Cortex of kidney (tissue), 1 donor: Measurements from ENCODE around the gene KLHL22.

Experiments used
- DNase-seq: peaks from one replicate; lab custom pipeline; 2025; lab: John Stamatoyannopoulos, UW

KLHL22 gene

GRCh38 chr22:20446383-20446970, 49.1 kb downstream of the KLHL22 start:
- DNase-seq, result no peak

- no peak for DNase-seq
Measured at GRCh38 chr22:20444325-20444724, 51.3 kb downstream of the KLHL22 start.

DNA sequence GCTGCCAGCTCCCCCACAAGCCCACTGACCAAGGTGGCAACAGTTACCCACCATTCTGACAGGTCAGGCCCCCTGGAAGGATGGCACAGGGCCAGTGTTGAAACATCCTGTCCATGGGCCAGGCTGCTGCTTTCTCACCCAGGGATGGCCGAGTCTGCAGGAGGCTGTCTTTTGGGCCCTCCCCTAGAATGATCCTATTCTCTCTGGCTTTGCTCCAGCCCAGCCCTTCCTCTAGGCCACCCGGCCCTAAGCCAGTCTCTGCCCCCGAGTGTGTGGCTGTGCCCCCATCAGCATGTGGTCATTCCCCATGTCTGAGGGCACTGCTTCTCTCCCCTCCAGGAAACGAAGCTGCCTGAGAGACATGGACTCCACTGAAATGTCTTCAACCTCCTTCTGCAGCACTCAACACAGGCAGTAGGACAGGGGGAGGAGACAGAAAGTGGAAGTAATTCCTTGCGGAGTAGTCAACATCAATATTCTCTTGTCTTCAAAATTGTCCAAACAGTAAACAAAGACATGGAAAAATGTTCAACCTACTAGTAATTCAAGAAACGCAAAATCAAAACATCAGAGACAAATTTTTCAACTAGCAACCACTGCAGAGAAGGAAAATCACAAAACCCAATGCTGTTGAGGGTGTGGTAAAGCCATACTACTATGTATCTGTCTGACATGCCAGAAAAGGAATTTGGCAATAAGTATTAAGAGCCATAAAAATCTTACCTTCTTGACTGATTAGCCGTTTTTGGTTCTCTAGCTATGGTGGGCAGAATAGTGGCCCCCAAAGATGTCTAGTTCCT, 52.9 kb downstream of the KLHL22 start:
- no peak for DNase-seq

DNA sequence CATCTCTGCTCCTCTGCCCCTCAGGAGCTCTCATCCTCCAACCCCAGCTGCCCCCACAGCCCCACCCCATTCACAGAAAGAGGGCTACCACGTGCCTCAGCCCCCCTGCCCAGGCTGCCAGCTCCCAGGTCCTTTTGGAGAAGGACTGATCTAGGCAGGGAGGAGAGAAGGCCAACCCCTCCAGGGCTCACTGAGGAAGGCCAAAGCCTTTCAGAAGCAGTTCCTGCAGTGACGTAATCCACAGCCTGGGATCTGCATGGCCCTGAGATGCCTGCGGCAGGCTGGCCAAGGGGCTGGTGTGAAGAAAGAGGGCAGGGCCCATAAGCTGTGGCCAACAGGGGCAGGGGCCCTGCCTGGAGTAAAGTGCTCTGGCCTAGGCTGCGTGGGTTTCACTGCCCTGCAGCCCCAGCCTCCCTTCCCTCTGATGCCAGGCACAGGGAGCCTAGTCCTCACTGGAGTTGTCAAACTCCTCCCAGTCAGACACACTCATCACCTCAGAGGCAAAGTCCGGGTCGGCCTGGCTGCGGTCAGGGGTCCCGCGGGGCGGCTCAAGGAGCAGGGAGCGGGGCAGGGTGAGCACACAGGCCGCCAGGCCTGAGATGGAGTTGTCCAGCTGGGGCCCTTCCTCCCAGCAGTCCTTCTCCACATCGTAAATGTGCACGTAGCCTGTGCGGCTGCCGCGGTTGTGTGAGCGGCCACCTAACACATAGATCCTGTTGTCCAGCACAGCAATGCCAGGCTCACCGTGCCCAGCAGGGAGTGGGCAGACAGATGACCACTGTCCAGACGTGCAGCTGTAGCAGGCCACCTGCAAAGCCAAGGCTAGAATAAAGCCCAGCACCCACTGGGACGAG, 53.7 kb downstream of the KLHL22 start:
- no peak for DNase-seq

DNA sequence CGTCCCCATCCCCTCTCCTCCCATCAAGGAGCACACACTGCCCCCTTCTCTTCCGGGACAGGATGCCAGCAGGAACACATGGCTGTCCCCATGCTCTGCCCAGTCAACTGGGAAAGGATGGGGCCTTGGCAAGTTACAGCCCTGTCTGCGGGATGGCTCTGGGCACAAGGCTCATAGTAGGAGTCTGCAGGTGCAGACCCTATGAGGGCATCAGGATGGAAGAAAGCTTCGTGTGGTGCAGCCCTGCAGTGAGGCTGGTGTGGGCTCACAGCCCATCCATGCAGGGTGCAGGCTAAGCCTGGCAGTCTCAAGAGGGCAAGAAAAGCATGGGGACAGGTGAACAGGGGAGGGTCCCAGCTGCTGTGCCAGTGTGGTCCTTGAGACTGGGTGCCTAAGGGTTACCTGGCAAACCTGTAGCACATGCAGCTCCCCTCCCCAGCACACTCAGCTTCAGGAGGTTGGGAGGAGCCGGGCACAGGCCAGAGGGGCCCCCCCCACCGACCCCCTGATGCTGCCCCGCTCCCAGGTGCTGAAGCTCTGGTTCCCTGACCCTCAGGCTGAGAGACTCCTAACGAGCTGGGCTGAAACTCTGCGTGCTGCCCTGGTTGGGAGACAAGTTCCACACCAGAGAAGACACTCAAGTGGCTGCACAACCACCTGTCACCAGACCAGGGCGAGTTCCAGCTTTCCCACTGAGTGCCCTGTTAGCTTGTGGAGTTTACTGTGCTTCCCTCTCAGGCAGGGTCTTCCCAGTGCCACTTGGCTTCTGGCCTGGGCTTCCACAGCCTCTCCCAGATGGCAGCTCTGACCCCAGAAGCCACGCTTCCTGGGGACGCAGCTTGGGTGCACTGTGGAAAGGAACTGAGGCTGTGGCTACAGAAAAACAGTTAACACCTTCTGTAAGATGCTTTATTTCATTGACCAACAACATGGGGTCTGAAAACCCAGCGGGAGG, 54.7 kb downstream of the KLHL22 start:
- no peak for DNase-seq

GRCh38 chr22:20439928-20440575, 55.5 kb downstream of the KLHL22 start:
- DNase-seq, result no peak

- DNase-seq, result no peak
Measured at GRCh38 chr22:20439556-20439927, 56.1 kb downstream of the KLHL22 start.

DNA sequence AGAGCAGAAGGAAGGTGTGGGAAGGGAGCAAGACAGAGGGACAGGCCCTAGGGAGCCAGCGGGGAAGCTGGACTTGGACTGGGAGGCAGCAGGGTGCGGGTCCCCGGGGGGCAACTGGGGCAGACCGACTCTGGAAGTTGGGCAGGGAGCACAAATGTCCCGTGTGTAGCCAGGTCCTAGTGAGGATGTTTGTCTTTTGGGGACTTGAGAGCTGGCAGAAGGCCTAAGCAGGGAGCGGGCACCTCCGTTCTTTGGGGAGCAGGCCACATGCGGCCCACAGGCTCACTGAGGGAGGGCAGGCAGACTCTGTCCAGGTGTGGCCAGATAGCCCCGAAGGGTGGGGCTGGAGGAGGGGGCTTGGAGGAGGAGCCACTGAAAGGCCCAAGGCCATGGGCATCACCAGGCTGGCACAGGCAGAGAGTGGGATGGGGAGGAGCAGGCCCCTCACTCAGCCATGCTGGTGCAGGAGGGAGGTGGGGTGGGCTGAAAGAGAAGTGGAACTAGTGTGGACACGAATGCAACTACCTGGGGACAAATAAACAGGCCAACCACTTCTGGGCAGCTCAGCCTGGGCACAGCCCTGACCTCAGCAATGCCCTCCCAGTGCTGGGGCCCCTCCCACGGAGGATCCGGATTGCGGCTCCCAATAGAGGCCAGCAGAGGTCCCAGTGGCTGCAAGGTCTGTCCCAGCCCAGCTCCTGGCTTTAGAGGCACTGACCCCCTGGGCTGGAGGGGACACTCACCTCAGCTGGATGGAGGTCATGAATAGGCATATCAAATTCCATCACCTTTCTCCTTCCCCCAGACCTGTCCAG, 56.7 kb downstream of the KLHL22 start:
- DNase-seq, result no peak

DNA sequence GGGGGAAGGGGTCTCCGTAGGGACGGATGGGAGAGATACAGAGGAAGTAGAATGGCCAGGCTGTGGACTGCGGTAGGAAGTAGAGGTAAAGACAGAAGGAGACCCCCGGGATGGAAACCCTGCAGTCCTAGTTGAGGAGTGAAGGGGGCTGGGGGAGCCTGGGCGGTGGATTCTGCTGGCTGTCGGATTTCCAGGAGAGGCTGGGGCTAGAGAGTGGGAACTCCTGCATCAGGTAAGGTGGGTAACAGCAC, 57.2 kb downstream of the KLHL22 start:
- DNase-seq, result no peak

DNA sequence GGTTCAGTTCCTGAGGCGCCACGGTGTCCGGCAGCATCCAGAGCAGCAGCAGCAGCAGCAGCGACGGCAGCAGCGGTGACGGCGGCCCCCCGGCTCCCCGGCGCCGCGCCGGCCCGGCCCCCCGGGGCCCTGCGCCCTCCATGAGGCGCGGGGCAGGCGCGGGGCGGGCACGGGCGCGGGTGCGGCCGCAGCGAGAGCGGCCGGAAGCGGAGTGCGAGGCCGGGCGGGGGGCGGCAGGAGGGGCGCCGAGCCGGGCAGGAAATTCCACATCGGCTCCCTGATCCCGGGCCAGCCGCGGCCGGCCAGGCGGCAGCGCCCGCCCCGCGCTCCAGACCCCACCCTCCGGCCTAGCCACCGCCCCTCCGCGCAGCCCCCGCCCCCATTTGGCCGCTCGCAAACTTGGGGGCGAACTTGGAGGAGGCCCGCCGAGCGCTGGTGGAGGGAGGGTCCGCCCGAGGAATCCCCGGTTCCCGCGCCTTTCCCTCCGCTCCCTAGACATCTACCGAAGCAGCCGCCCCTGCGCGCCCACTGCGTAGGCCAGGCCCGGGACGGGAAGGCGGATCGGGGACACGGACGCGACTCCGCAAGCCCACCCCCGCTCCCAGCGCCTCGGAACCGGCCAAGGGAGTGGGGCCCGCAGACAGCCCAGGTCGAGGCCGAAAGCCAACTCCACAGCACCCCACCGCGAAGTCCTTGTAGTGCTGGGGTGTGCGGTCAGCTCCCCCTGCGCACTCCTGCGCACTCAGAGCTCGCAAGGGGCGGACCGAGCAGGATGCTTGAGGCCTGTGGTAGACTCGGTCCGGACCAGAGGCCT, 57.8 kb downstream of the KLHL22 start, which contains the start of gene SCARF2:
Gene SCARF2 (minus strand): TSS at position 213 of the 814 bp plus-strand sequence. CDS start 71 bp downstream, at position 142.
- DNase-seq, result no peak

GRCh38 chr22:20436768-20437612, 58.6 kb downstream of the KLHL22 start:
- no peak for DNase-seq

- DNase-seq, result no peak
Measured at GRCh38 chr22:20436307-20436767, 59.3 kb downstream of the KLHL22 start.

GRCh38 chr22:20435436-20436306, 59.9 kb downstream of the KLHL22 start:
- DNase-seq, result no peak

- no peak for DNase-seq
Measured at GRCh38 chr22:20434773-20435172, 60.8 kb downstream of the KLHL22 start.

- DNase-seq, result no peak
Measured at GRCh38 chr22:20434264-20434751, 61.3 kb downstream of the KLHL22 start.

DNA sequence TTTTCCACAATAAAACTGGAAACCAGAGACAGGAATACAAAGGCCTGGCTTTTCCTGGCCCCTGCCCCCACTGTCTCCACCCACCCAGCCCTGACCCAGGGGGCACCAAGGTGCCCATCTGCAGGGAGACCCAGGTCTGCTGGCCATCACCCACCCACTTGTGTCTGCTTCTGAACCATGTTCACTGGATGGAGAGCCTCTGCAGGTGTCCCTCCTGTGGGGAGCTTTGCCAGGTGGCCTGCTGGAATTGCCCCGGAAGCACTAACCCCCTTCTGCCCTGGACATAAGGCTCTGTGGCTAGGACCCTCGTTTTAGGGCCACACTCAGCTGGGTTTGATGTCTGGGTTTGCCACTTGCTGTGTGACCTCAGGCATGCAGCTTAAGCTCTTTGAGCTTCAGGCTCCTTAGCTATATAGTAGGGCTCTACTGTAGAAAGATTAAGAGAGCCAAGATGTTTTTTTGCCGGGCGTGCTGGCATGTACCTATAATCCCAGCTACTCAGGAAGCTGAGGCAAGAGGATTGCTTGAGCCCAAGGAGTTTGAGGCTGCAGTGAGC, 61.8 kb downstream of the KLHL22 start:
- no peak for DNase-seq

DNA sequence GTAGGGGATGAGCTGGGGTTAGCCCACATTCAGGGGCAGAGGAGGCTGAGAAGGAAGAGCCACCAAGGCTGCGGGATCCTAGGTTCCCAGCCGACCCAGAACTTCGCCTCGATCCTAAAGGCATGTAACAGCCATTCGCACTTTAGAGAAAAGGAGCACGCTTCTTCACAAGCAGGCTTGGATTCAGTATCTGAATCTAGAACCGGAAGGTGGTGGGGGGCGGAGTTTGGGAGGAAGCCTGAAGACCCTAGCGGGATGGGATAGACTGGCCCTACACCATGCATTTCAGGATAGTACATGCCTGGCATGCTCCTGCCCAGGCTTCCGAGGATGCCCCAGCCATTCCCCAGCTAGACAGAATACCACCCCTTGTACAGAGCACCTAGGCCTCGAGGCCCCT, 62.4 kb downstream of the KLHL22 start:
- DNase-seq, result no peak
